Esophagus squamous epithelium (tissue), 4 donors: ENCODE data around the gene GALK1.

ENCODE experiments used
- CTCF ChIP-seq, 6 experiments: fragments of 450-650 bp in 4 of 6; fragments of 200-600 bp in 2 of 6; sonication (generic) in 2 of 6; IDR thresholded peaks; one replicate each; pipeline ENCODE4 v1.5.1; 2016 to 2019; ENCODE audit warnings: antibody characterized with exemption in 6 of 6, mild to moderate bottlenecking in 4 of 6, moderate library complexity in 4 of 6
- POLR2A ChIP-seq, 4 donors: fragments of 450-650 bp; IDR thresholded peaks; one replicate each; pipeline ENCODE4 v1.6.1; 2017; ENCODE audit warnings: antibody characterized with exemption in 4 of 4, mild to moderate bottlenecking in 4 of 4, moderate library complexity in 3 of 4

GRCh38 chr17:75783803-75784472 lies 18.9 kb upstream of the GALK1 start:
- TF ChIP-seq CTCF (IDR thresholded peaks at IDR 0.05) (no peak), POLR2A (IDR thresholded peaks at IDR 0.05) (no peak)
